NCI-H460 (cell line): ENCODE measurements around the gene NT5M. TPM values are rescaled to one million over a fixed set of nuclear protein-coding genes. Genes with fewer than 3 reads are reported as not detected.
A peak's percentile ranks its signal among the peaks of the same experiment; 100 is the strongest.

Experiments
- DNase-seq: peaks from one replicate; pipeline ENCODE4 v3.0.0-alpha.2; 2016; ENCODE audit warnings: low read depth; ENCODE audit errors: extremely low read depth
- total RNA-seq: library from RNA; depleted of rRNA; stranded (reverse); fragments of >200 nt; shearing (Covaris generic); gene quantifications from 2 replicates; pipeline ENCODE4 v1.2.3, GENCODE V29; 2014

NT5M gene
- total RNA-seq, 1 experiment from 2014 or later, result 12.5 TPM

DNA sequence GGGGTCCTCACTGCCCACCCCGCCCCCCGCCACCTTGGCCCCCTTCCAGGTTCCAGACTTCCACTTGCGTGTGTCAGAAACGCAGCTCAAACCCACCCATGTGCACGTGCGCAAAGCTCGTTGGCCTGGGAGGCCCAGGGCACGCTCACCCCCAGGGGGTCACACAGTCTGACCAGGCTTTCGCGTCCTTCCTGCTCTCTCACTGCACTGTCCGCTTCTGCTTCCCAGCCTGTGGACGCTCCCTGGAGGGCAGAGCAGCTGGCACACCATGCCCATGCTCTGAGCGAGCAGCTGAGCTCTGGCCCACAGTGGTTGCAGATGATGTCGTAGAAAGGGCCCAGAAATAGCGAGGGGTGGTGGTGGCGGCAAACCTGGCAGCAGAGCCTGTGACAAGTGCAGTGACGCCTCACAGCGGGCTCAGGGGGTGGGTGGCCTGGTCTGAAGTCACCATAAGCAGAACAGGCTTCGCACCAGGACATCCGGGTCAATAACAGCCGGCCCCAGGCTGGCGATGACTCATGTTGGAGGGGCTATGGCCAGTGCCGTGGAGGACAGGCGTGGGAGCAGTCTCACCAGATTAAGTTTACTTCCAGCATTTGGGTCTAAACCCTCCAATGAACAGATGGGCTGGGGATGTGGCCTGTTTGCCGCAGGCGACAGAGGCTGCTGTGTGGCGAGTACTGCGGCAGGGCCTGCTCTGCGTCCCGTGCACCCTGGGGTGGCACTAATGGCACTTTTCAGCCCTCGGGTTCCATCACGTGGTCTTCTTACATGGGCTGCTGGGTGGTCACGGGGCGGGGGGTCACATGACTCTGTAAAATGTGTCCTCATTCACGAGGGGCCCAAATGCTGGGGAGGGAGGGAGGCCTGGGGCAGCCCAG, 49.0 kb downstream of the NT5M start:
- DNase-seq, result no peak

DNA sequence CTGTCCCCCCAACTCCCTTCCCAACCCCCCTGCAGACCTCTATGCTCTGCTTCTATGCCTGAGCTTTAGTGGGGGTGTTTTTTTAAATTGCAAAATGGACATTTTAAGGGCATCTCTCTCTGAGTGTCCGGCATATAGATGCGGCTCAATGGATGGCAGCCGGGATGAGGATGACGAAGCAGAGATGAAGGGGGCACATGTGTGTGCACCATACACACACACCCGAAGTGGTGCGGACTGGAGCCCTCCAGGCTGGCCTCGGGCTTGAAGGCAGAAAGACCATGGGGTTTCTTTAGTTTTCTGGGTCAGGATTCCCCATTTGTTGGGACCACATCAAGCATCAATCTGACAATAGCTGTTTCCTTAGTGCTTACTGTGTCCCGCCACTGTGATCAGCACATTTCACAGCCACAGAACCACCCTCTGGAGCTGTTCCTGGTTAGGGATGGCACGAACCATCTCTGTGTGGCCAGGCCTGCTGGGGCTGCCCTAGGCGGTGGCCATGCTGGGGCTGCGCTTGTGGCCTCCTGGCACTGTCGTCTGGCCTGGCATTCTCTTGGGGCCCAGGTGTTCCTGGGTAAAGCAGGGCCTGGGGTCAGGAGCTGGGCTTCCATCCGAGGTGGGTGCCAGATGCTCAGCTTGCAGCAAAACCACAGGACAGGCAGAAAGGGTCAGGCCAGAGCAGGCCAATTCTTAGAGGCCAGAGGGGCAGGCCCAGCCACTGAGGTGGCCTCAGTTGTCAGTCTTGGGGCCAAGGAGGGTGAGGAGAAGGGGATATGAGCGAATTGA, 49.9 kb downstream of the NT5M start:
- DNase-seq, result no peak

DNA sequence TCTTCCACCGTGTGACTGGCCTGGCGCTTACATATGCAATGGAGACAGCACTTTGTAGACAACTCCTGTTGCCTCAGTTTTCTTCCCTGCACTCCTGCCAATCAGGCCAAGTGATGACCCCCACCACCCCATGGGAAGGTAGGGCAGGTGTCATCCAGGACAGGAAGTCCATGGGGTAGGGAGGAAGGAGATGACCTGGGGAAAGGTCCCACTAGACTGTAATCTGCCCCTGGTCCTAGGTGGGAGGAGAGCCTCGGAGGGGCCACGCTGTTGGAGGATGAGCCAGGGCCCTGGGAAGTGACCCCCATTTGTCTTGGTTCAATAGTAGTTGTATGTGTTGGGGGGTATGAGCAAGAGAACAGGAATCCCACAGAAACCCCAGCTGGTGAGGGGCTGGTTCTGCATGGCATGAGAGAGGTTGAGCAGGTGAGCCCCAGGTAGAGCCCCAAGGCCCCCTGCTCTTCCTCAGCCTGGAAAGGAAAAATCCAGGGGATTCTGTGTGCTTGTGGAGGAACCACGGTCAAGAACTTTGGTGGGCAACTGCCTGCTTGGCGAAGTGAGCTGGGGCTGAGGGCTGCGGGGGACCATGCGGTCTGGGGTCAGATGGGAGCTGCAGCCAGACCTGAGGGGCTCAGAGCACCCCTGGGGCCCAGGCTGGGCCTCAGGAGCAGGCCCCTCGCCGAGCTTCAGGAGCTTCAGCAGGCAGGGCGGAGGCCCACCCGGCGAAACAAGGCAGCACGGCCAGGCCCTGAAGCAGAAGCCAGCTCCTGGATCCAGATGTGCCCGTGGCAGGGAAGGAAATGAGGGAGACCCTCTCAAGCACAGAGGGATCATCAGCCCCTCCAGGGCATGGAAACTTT, 50.7 kb downstream of the NT5M start:
- no peak for DNase-seq

DNA sequence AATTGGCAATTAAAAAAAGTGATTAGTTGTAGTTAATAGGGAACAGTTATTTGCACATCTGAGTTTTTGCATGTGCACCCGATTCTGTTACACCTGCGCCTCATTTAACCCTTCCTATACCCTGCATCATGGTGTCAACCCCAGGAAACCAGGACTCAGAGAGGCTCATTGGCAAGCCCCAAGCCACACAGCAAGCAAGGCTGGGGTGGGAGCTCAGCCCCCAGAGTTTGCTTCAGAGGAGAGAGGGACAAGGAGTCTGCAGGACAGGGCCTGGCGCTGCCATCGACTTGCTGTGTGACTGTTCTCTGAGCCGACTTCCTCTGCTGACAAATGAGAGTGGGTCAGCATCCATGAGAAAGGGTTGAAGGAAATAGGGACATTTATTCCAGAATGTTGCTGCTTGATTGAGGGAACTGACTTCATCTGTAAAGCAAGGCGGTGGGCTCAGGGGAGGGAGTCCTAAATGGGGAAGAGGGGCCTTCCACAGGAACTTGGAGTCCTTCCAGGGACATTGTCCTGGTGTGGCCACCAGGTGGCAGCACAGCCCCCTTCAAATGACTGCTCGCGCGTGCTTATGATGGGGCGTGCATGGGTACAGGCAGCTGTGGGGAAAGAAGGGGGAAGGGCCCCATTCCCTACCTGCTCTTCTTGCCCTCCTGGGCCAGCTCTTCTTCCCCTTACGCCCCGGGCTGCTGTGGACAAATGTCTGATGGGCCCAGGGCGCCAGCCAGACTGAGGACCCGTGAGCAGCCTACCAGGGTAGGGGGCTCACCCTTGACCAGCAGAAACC, 51.6 kb downstream of the NT5M start:
- DNase-seq, result peak; percentile 64

DNA sequence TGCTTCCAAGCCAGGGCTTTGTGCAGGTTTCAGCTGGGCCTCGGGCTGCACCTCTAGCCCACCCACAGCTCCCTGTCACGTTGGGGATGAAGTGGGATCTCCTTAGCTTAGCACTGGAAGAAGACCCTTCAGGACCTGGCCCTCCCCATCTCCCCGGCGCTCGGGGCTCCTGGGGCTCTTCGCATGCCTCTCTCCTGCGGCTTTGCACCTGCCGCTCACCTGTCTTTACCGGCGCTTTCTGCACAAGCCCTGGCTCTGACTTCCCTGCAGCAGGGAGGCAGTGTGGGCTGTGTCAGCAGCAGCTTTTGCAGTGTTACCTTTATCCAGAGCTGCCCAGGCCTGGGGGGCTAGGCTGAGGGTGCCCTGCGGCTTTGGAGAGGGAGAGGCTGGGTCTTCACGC, 52.3 kb downstream of the NT5M start:
- no peak for DNase-seq

DNA sequence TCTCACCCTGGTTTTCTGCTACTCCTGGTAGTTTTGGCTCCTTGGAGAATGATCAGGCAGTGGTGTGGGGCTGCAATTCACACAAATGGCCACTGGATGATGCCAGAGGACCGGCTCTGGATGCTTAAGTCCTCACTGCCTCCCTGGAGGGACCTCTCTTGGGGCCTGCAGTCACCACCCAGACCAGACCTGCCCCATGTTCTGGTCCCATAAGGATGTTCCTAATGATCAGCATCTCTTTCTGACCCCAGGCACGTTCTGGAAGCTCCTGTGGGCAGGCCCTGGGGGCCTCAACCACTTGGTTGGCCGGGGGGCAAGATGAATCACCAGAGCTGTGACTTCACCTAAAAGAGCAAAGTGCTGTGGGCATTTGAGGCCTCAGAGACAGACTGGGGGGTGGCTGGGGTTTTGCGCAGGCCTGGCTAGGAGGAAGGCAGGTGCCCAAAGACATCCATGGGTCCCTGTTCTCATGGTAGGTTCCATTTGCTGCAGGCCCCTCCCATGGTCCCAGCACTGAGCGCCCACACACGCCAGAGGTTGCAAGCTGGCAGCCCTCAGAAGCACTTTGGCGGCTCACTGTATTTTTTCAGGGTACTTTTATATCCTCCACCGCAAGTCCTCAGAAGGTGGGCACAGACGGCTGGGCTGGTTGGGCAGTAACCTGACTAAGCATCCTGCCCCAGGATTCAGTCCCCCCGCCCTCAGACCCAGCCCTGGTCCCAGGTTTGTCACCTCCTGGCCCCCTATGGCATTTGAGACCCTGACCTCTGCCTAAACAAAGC, 53.2 kb downstream of the NT5M start:
- peak; percentile 77 for DNase-seq

DNA sequence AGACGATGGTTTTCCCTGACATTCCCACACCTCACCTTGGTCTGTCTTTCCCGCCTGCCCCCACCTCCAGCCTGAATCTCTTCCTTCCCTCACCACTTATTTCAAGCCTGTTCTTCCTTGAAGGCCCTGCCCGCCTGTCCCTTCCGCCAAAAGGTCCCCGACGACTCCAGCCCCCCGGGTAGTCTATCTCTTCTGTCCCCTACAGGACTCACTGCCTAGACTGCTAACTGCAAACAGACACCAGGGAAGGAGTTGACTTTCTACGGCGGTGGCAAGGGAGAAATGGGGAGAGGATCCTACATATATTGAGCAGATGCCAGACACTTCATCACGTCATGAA, 53.7 kb downstream of the NT5M start:
- no peak for DNase-seq

DNA sequence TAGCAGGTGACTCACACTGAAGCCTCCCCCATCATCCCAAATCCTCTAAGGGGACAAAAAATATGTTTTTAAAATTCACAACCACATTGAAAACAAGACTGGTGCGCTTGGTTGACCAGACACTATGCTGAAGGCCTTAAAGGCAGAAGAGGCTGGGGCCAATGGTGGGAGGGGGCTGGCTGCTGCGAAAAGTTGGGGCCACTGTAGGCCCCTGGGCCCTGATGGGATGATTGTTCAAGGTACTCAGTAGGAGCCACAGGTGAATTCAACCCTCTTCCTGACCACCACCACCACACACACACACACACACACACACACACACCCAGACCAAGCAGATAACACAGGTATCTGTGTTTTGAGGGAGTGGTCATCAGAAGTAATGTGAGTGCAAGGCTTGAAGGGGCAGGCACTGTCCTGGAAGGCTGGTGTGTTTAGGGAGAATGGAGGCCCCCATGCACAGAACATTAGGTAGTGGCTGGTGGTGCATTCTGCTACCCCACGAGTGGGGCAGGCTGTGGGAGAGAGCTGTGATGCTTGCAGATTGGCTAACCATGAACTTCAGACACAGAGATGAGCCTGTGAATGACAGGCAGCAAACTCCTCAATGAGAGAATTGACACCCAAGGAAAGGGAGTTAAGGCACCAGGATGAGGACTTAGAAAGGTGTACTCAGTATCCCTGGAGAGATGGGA, 55.0 kb downstream of the NT5M start:
- no peak for DNase-seq

DNA sequence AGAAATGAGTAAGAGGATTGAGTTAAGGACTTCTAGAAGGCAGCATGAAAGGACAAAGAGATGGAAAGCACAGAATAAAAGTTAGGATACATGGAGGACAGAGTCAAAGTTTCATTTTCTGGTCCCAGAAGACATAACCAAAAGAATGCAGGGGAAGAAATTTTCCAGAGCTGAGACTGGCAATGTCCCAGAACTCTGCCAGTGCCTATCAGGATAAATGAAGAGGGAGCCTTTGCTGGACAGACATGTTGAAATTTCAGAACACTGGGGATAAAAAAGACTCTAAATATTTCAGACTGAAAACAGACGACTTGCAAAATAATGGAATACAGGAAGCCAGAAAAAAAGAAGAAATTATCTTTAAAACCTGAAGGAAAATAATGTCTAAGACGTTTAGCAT, 55.7 kb downstream of the NT5M start:
- DNase-seq, result no peak

DNA sequence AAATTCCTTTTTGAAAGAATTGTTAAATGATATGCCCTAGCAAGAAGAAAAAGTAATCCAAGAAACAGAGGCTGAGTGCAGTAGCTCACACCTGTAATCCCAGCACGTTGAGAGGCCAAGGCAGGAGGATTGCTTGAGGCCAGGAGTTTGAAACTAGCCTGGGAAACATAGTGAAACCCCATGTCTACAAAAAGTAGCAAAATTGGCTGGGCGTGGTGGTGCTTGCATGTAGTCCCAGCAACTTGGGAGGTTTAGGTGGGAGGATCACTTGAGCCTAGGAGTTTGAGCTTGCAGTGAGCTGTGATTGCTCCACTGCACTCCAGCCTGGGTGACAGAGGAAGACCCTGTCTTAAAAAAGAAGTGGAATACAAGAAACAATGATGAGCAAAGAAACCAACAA, 56.1 kb downstream of the NT5M start:
- DNase-seq, result no peak

DNA sequence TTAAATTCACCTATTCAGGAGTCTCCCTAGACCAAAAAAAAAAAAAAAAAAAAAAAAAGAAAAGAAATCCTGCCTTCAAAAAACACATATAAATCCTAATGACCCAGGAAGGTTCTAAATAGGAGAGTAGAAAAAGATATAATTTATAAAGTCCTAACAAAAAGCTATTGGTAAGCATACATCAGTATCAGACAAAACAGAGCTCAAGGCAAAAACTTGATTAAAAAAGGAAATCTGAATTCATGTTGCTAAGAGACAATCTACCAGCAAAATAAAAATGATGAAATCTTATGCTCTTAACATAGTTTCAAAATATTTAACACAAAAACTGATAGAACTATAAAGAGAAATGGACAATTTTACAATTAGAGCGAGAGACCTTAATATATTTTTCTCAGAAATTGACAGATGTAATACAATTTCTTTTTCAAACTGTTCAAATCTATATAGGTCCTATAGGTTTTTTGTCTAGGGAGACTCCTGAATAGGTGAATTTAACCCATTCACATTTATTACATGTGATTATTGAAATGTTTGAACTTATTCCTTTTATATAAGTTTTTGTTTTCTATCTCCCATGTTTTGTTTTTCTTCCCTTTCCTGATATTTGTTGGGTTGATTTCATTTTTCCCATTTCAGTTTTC, 57.0 kb downstream of the NT5M start:
- DNase-seq, result no peak

DNA sequence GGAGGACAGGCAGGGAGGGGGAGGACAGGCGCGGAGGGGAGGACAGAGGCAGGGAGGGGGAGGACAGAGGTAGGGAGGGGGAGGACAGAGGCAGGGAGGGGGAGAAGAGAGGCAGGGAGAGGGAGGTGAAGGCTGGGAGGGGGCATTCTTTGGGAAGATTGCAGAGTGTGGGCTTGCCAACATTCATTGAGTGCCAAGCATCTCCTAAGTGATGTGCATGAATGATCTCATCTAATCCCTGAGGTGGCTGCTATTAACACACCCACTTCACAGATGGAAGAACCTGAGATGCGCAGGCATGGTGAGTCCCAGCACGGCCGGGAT, 58.3 kb downstream of the NT5M start:
- no peak for DNase-seq

DNA sequence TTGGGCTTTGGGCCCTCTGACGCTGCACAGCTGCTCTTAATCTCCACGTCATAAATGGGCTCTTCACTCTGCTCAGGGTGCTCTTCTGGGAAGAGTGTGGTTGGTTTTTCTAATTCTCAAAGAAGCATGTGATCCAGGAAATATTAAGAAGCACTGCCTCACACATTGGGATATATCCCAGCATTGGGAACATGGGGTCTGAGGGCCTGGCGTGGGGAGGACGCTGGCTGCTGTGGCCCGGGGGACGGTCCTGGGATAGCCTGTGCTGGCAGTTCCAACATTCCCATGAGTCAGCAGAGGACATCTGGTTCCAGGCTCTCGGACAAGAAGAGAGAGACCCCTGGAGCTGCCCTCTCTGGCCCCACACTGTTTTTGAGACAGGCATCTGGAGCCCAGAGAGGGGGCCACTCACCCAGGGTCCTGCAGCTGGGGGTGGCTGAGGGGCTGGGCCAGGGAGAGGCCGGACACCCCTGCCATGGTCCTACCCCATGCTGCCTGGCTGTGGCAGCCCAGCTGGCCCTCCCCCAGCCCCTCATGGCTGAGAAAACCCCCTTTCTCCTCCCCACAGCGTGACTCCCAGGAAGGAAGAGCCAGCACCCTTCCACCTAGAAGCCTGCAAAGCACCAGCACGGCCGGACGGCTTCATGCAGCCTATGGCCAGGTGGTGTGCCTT, 58.8 kb downstream of the NT5M start:
- DNase-seq, result no peak

DNA sequence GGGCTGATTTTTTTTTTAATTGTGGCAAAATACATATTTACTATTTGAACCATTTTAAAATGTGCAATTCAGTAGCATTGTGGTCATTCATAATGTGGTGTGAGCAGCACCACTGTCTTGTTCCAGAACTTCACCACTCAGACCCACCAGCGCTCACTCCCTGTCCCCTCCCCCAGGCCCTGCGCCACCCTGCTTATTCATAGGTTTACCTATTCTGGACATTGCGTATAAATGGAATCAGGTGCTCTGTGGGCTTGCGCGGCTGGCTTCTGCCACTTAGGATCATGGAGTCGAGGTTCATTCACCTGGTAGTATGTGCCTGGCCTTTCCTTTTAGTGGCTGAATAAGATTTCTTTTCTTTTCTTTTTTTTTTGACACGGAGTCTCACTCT, 59.4 kb downstream of the NT5M start:
- no peak for DNase-seq

DNA sequence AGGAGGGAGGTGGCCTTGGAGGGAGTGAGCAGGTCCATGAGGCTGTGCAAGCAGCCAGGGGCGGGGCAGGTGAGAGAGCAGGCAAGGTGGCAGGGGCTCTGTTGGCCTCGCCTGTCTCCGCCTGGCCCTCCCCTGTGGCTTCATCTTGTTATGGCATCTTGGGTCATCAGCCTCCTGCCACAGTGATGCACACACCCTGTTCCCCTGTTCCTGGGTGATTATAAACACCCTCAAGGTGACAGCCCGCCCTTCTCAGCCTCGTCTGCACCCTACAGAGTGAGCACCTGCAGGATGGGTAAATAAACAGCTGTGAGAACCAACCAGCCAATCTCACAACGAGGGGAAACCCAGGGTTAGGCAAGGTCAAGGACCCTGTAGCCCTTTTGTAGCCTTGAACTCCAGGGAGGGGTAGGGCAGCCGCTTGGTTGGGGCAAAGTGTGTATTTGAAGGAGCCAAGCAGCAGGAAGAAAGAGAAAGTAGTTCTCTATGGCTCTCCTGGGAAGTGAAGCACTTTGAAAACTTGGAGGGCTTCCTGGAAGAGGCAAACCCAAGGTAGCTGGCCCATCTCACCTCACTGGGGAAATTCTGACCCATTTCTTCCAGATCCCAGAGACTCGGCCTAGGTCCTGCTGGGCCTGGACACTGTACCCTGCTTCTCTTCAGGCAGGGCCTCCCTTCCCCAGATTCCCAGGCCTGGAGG, 60.6 kb downstream of the NT5M start:
- no peak for DNase-seq

DNA sequence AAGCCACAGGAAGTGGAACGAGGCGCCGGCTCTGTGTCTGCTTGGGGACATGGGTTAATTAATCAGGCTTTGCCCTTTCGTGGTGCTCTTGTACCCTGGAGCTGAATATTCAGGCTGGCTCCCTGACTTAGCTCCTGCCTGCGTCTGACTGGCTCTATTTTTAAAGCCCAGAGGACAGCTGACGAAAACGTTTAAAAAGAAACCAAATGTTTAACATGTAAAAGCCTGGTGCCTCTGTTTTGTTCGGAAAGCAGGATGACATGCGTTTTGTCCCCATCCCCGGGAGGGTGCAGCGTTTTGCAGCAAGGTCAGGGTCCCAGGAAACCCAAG, 61.1 kb downstream of the NT5M start:
- DNase-seq, result no peak

DNA sequence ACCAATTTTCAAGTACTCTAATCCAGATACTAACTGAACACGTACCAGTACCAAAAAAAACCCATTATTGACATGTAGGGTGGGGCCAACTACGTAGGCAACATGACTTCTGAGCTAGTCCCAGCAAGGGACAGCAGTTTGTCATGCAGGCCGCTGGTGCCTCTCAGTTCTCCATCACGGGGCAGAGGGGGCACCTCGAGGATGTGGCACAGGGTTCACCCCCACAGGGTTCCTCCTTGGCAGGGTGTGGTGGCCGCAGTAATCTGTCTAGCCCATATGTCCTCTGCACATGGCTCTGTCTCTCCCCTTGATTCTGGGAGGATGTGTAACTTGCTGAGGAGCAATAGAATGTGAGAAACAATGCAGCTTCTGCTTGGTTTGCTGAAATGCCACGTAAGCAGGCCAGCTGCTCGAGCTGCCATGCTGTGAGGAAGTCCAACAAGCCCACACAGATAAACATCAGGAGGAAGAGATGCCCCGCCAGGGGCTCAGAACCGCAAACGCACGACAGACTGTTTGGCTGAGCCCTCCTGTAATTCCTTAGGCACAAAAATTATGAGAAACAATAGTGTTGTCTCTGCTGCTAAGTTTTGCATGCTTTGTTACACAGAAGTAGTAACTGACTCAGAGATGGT, 62.4 kb downstream of the NT5M start:
- DNase-seq, result no peak
